ENCODE results near the gene MPP2.

GRCh38 chr17:43888548-43888947 lies 18.8 kb downstream of the MPP2 start:
- TF ChIP-seq CTCF (IDR thresholded peaks at IDR 0.05; ENCODE audit: insufficient read depth, low read length, poor library complexity, severe bottlenecking) (no peak), EZH2phosphoT487 (conservative IDR thresholded peaks at IDR 0.05; ENCODE audit: low read length) (no peak)
